ENCODE data around the gene WWOX.
A peak's percentile ranks its signal among the peaks of the same experiment; 100 is the strongest.
"Not testable (repeated sequence)": the region's sequence is repeated elsewhere in the genome, so short reads cannot be mapped to it uniquely, and the experiment has no call there.

The WWOX gene

GRCh38 chr16:78099271-78100111 is at the start of gene WWOX:
WWOX (plus strand) TSS chr16:78099654.
- peak; percentile 93 to 95 for DNase-seq

GRCh38 chr16:78050734-78051400 is 48.6 kb upstream of the WWOX start:
- no peak for DNase-seq

GRCh38 chr16:78057803-78058564 is 41.5 kb upstream of the WWOX start:
- DNase-seq = no peak

DNA sequence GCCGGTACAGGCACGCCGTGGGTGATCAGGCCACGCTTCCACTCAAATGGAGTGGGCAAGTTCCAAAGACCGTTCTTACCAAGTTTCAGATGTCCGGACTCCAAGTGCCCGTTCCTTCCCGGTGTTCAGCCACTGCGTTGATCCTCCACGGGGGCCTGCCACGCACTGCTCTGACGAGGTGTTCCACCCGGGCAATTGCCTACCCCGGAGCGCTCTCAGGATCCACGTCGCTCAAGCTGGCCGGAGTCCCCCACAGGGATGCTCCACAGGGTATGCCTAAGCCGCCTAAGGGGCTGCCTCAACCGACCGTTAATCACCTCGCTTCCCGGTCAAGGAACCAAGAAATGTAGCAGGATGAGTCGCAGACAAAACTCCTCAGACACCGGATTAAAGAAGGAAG is 39.6 kb upstream of the WWOX start:
- not testable (repeated sequence) for DNase-seq

DNA sequence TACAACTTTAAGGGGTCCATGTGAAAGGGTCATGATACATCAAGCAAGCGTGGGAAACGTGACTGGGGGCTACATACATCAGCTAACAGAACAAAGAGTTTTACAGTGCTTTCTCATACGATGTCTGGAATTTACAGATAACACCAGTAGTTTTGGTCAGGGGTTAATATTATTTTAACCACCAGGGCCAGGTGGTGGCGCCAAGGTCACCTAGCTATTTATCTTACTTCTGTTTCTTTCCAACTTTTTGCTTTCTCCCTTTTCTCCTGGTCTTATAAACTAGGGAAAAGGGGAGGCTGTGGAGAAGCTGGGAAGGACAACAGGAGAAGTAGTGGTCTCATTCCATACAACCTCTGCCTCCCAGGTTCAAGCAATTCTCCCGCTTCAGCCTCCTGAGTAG is 39.2 kb upstream of the WWOX start:
- no peak for DNase-seq

DNA sequence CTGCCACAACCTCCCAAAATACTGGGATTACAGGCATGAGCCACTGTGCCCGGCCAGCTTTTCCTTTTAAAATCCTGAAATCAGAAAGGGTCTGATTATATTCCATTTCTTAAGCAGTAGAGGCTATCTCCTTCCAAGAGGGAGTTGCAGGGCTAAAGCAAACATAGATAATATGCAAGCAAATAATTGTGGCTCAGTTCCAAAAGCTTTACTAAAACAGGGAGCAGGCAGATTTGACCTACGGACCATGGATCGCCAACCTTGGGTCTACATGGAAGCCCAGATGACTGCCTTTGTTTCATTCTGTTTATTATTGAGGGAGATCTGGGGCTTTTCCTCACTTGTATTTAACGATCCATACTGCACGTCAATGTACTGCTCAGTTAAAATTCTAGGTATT is 38.6 kb upstream of the WWOX start:
- no peak for DNase-seq

GRCh38 chr16:78065319-78065718 is 34.1 kb upstream of the WWOX start:
- no peak for DNase-seq

GRCh38 chr16:78069913-78070312 is 29.5 kb upstream of the WWOX start:
- no peak for DNase-seq

- DNase-seq = no peak
Measured at GRCh38 chr16:78072275-78072674, 27.2 kb upstream of the WWOX start.

DNA sequence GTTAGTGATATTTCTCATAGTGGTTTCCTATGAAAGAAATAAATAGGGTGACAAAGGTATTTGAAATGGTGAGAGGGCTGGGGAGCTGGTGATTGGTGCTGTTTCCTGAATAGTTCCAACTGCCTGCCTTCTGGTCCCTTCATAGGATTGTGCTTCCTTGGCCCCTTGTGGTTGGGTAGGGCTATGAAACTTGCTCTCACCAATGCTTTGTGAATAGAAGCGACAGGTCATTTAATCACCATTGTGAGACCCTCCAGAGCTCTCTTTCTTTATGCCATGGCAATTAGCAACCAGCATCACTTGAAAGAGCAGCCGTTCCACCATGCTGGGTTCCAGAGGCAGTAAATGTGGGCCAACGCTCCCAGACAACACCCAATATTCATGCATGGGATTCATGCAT is 23.7 kb upstream of the WWOX start:
- no peak for DNase-seq

DNA sequence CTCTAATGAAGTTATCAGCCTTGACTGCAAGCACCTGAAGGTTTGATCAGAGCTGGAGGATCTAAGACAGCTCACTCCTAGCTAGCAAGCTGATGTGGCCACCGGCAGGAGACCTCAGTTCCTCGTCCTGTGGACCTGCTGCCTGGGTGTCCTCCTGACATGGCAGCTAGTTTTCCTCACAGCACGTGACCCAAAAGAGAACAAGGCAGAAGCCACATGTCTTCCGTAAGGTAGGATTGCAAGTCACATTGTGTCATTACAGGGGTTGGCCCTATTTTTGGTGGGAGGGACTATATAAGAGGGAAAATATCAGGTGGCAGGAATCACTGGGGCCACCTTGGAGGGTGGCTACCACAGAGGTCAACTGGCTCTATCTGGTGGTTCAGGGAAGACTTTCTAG is 18.1 kb upstream of the WWOX start:
- no peak for DNase-seq

GRCh38 chr16:78091419-78091818 is 8.0 kb upstream of the WWOX start:
- DNase-seq = no peak

DNA sequence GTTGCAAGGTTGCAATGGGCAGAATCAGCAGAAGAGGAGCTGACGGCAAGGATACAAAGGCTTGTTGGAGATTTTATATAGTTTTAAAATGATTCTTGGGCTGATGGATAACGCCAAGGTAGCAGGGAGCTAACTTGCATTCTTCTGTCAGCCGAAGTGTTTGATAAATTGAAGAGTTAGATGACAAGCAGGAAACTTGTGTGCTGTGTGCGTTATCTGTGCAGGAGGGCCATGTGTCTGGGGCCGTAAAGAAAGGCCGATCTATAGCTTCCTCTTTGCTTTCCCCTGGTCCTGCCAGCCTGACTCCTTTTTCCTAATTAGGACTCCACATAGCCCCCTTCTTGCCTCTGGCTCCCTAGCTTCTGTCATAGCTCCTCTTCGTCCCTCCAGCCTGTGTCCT is 6.7 kb upstream of the WWOX start:
- DNase-seq = no peak

DNA sequence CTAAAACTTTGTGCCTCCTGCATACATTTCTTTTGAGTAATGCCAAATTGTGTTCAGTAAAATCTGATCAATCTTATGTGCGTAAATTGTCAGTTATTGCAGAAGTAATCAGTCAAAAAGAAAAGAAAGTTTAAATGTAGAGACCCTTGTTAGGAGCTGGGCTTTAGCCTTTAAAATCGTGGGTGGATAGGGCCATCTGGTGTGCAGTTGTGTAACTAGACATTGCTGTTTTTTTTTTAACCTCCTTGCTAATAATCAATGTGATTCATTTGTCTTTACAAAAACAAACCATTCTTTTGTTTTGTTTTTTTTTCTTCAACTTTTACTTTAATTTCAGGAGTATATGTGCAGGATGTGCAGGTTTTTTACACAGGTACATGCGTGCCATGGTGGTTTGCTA is 5.3 kb upstream of the WWOX start:
- no peak for DNase-seq

- DNase-seq = no peak
Measured at GRCh38 chr16:78094998-78095397, 4.5 kb upstream of the WWOX start.

DNA sequence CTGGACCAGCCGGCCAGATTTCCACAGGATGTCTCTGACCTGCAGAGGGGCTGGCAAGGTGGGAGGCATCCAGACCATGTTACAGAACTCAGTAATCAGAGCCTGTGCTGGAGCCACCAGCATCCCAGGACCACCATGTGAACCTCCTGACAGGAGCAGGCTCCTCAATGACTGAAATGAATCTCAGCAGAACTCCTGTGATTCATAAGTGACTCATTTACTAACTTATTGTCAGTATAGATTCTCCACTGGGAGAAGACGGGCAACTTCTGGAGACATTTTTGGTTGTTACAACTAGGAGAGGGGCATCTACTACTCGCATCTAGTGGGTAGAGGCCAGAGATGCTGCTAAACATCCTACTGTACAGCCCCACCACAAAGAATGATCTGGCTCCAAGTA is 3.1 kb upstream of the WWOX start:
- no peak for DNase-seq

GRCh38 chr16:78097548-78097947 is 1.9 kb upstream of the WWOX start:
- no peak for DNase-seq

- no peak for DNase-seq
Measured at GRCh38 chr16:78098087-78098486, 1.4 kb upstream of the WWOX start.

GRCh38 chr16:78098595-78099270 is 721 bp upstream of the WWOX start:
- no peak for DNase-seq

GRCh38 chr16:78100112-78100467 is 636 bp downstream of the WWOX start:
- DNase-seq = no peak

DNA sequence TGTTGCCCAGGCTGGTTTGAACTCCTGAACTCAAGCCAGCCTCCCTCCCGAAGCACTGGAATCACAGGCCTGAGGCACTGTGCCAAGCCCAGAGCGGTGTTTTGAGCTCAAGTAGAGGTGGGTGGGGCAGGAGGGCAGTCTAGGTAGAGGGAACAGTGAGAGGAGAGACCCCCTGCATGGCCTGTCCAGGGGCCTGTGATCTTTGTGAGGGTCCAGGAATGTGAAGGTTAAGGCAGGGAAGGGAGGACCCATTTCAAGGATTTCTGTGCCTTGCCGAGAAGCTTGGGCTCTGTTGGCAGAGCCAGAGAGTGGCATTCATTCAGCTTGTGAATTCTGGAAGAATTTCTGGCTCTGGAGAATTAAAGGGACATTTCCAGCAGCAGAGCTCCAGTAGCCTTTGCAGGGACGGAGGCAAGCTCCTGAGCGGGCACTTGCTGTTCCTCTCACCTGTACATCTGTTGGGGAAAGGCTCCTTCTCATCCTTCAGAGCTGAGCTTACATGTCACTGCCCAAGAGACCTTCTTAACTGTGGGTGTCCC is 2.7 kb downstream of the WWOX start:
- DNase-seq = no peak

DNA sequence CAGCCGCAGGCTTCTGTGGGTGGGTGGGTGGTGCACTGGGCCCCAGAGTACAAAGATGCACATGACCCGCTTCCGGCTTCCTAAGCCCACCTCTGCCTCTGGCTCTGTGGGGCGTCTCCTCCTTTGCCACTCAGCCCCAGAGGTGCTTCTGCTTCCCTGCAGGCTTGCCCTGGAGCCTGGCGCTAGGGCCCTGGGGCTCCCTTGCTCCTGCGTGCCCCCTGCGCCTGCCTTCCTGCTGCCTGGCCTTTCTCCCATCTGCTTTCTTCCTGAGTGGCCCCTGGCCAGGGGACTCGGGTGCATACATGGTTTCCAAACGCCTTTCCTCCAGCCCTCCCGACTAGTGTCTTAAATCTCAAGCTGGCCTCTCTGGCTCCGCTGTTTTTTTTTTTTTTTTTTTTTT is 3.4 kb downstream of the WWOX start:
- DNase-seq = no peak

DNA sequence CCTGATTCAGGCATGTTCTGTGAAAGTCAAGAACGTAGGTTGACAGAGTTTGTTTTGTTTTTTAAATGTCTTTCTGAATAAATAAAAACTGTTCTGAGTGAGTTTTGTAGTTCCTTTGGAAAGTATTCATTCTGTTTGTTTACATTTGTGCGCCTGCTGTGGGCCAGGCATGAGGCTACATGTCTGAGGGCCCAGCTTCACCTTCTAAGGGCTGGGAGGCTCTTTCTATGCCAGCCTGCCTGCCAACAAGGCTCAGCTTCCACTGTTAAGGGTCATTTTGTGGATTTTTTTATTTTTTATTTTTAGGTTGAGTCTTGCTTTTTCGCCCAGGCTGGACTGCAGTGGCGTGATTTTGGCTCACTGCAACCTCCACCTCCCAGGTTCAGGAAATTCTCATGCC is 6.1 kb downstream of the WWOX start:
- DNase-seq = no peak
